ENCODE data around the gene TMEM220. TPM values are rescaled to one million over a fixed set of nuclear protein-coding genes. Genes with fewer than 3 reads are reported as not detected.

Gene TMEM220
- total RNA-seq, 1 donor from 2014 or later = 0.28 TPM

DNA sequence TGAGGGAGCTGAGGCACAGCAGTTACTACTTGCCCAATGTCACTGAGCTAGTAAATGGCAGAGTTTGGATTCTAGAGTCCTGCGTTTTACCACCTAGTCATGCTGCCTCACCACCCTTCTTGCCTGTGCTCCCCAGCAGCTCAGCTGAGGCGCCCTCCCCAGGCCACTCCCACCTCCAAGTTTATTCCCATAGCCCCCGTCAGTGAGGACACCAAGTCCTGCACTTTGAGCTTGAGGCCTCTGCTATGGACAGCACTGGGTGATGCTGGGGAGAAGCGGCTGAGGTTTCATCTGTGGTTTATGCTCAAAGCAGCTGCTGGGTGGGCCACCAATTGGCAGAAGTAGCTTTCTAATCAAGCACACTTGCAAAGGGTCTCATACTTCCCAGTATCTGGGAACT, 37.4 kb upstream of the TMEM220 start:
- no peak overlapping the region for H3K4me3 ChIP-seq
- Mint-ChIP-seq H3K27ac (no peak overlapping the region), H3K27me3 (ENCODE audit: insufficient read depth, low read depth) (peaks cover 17% of the 10 kb centered on the region), H3K36me3 (peaks cover 4% of the 10 kb centered on the region), H3K9me3 (peaks cover 24% of the 10 kb centered on the region), H3K4me3 (no peak overlapping the region), H3K4me1 (peaks cover 15% of the 10 kb centered on the region)
- H3F3A ChIP-seq (ENCODE audit: low read depth) = peaks cover 2% of the 10 kb centered on the region
- H4K20me1 ChIP-seq (ENCODE audit: low read depth) = no peaks in the 10 kb centered on the region
- no peak for DNase-seq (ENCODE audit: low spot score)
- TF ChIP-seq EZH2phosphoT487 (IDR thresholded peaks at IDR 0.05) (no peak), EZH2 (IDR thresholded peaks at IDR 0.05) (no peak)
- TF ChIP-seq, protein P1, sequence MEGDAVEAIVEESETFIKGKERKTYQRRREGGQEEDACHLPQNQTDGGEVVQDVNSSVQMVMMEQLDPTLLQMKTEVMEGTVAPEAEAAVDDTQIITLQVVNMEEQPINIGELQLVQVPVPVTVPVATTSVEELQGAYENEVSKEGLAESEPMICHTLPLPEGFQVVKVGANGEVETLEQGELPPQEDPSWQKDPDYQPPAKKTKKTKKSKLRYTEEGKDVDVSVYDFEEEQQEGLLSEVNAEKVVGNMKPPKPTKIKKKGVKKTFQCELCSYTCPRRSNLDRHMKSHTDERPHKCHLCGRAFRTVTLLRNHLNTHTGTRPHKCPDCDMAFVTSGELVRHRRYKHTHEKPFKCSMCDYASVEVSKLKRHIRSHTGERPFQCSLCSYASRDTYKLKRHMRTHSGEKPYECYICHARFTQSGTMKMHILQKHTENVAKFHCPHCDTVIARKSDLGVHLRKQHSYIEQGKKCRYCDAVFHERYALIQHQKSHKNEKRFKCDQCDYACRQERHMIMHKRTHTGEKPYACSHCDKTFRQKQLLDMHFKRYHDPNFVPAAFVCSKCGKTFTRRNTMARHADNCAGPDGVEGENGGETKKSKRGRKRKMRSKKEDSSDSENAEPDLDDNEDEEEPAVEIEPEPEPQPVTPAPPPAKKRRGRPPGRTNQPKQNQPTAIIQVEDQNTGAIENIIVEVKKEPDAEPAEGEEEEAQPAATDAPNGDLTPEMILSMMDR (IDR thresholded peaks at IDR 0.05) = no peak
- H3K4me1 ChIP-seq = no peaks in the 10 kb centered on the region
- H3K9me3 ChIP-seq (ENCODE audit: low read depth) = no peaks in the 10 kb centered on the region
- H3K27ac ChIP-seq = no peak overlapping the region
- no peak overlapping the region for H3K4me2 ChIP-seq
- H3K79me2 ChIP-seq (ENCODE audit: low read depth) = no peaks in the 10 kb centered on the region
- no peaks in the 10 kb centered on the region for H3K27me3 ChIP-seq
- H2AFZ ChIP-seq (replicated peaks) = no peak overlapping the region
- no peaks in the 10 kb centered on the region for H3K36me3 ChIP-seq
- H3K9ac ChIP-seq = no peak overlapping the region

DNA sequence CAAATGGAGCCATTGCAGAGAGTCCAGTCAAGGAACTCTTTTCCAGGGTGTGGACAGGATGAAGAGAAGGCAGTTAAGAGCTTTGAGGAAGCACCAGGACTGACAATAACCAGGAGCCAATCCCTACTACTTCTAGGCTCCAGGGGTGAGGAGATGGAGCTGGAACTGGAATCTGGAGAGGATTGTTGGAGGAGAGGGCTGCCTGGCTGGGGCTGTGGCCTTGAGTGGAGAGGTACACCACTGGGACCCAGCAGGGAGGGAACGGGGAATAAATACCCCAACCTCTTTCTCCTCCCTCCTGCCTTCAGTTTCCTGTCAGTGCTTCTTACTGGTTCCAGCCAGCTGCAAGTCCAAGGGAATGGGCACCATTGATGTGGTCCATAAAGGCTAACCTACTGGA, 32.2 kb upstream of the TMEM220 start:
- DNase-seq (ENCODE audit: low spot score) = no peak
- Histone ChIP-seq H3K79me2 (ENCODE audit: low read depth) (no peaks in the 10 kb centered on the region), H3K4me2 (no peak overlapping the region), H3K36me3 (no peaks in the 10 kb centered on the region), H3K27ac (no peak overlapping the region), H3K27me3 (no peaks in the 10 kb centered on the region), H4K20me1 (ENCODE audit: low read depth) (no peaks in the 10 kb centered on the region), H3K4me3 (no peak overlapping the region), H3K9ac (no peak overlapping the region), H3F3A (ENCODE audit: low read depth) (no peaks in the 10 kb centered on the region), H3K9me3 (ENCODE audit: low read depth) (no peaks in the 10 kb centered on the region), H2AFZ (replicated peaks) (no peak overlapping the region), H3K4me1 (peaks cover 9% of the 10 kb centered on the region)
- H3K9me3 Mint-ChIP-seq = peaks cover 5% of the 10 kb centered on the region
- peaks cover 4% of the 10 kb centered on the region for H3K36me3 Mint-ChIP-seq
- peaks cover 7% of the 10 kb centered on the region for H3K4me1 Mint-ChIP-seq
- TF ChIP-seq, protein P1 (IDR thresholded peaks at IDR 0.05) = no peak
- TF ChIP-seq EZH2phosphoT487 (IDR thresholded peaks at IDR 0.05) = no peak
- TF ChIP-seq EZH2 (IDR thresholded peaks at IDR 0.05) = no peak
- no peak overlapping the region for H3K27ac Mint-ChIP-seq
- H3K27me3 Mint-ChIP-seq (ENCODE audit: insufficient read depth, low read depth) = peaks cover 12% of the 10 kb centered on the region
- no peak overlapping the region for H3K4me3 Mint-ChIP-seq

DNA sequence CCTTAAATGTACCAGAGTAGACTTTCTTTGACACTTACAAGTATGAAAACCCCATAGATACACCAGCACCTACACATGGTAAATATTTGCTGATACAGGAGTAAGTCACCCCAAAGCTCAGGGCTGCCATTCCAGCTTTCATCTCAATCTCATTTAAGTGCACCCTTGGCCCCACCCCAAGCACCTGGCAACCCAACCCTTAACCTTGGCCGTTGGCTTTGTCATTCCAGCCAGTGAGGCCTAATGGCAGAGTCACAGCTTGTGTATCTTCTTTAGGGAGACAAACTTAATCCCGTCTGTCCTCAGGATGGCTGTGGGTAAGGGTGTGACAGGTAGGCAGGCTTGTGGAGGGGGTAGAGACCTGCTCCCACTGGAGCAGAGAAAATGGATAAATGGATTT, 31.5 kb upstream of the TMEM220 start:
- Mint-ChIP-seq H3K27me3 (ENCODE audit: insufficient read depth, low read depth) (peaks cover 12% of the 10 kb centered on the region), H3K4me1 (peaks cover 14% of the 10 kb centered on the region), H3K36me3 (peaks cover 4% of the 10 kb centered on the region), H3K4me3 (no peak overlapping the region), H3K9me3 (peaks cover 3% of the 10 kb centered on the region), H3K27ac (no peak overlapping the region)
- Histone ChIP-seq H3K27me3 (no peaks in the 10 kb centered on the region), H3F3A (ENCODE audit: low read depth) (no peaks in the 10 kb centered on the region), H3K9ac (no peak overlapping the region), H3K79me2 (ENCODE audit: low read depth) (no peaks in the 10 kb centered on the region), H3K4me1 (peaks cover 11% of the 10 kb centered on the region), H3K27ac (no peak overlapping the region), H3K4me2 (no peak overlapping the region), H3K36me3 (no peaks in the 10 kb centered on the region), H4K20me1 (ENCODE audit: low read depth) (no peaks in the 10 kb centered on the region), H3K4me3 (no peak overlapping the region), H2AFZ (replicated peaks) (no peak overlapping the region), H3K9me3 (ENCODE audit: low read depth) (no peaks in the 10 kb centered on the region)
- TF ChIP-seq, protein P1 (IDR thresholded peaks at IDR 0.05) = no peak
- TF ChIP-seq EZH2 (IDR thresholded peaks at IDR 0.05) = no peak
- no peak for TF ChIP-seq EZH2phosphoT487 (IDR thresholded peaks at IDR 0.05)
- DNase-seq (ENCODE audit: low spot score) = no peak
